K562 (cell line): ENCODE measurements around the gene SMOC2. TPM values are rescaled to one million over a fixed set of nuclear protein-coding genes. Genes with fewer than 3 reads are reported as not detected.

Experiments used
- ATAC-seq: fragments of 200-7000 bp; cut with Tn5 transposase; 3 replicates; pipeline ENCODE4 v1.9.1; 2020; ENCODE audit warnings: moderate library complexity
- Bru-seq: library from RNA; stranded (reverse); fragments of 400-500 nt; gene quantifications from one replicate; lab custom pipeline; 2021; lab: Mats Ljungman, UMichigan
- BruChase-seq, 2 experiments: library from RNA; stranded (reverse); fragments of 400-500 nt; gene quantifications; one replicate each; lab custom pipeline; 2021; lab: Mats Ljungman, UMichigan
- BruUV-seq: library from RNA; stranded (reverse); fragments of 400-500 nt; replicated peaks from 2 replicates; lab custom pipeline; 2021; lab: Mats Ljungman, UMichigan
- CTCF ChIA-PET: fragments of 300-600 bp; formaldehyde crosslinking; extraction: SDS; loops from one replicate; lab custom pipeline; 2021; ENCODE audit warnings: low intra/inter-chr PET ratio; lab: Yijun Ruan, JAX
- POLR2A ChIA-PET: fragments of 300-600, 350-650 bp; sonication (Branson Sonifier 250); formaldehyde crosslinking; extraction: SDS; loops from one replicate; lab custom pipeline; 2021; ENCODE audit warnings: antibody characterized with exemption, inconsistent platforms; lab: Yijun Ruan, JAX
- DNase-seq, 4 experiments: peaks; one replicate each; pipeline versions ENCODE4 v3.0.0 to v3.0.0-alpha.2; 2011 to 2018; ENCODE audit warnings: low spot score in 3 of 4, mixed read lengths in 3 of 4; ENCODE audit errors: extremely low read depth in 1 of 4
- FAIRE-seq: peaks from 2 replicates; lab custom pipeline; 2011; peaks lifted over from hg19 to GRCh38; lab: Jason Lieb, UNC
- H2AFZ ChIP-seq: 2 replicates; pipeline ENCODE4 v1.6.0; 2011; ENCODE audit warnings: low read depth, low read length, control low read depth, inconsistent platforms
- H3K27ac ChIP-seq: fragments of 200-600 bp; 3 replicates; pipeline ENCODE4 v1.8.0; 2011; ENCODE audit warnings: low read depth, mild to moderate bottlenecking, control low read depth, inconsistent platforms, low read length, moderate library complexity, mixed read lengths; ENCODE audit errors: extremely low read depth
- H3K27me3 ChIP-seq, 2 experiments: fragments of 300-600 bp in 1 of 2; 2 replicates in 1 of 2; 3 replicates in 1 of 2; pipeline versions ENCODE4 v1.6.0 to v1.8.0; 2011; ENCODE audit warnings: inconsistent platforms in 2 of 2, low read length in 2 of 2, mild to moderate bottlenecking in 1 of 2, mixed read lengths in 1 of 2, moderate library complexity in 1 of 2; ENCODE audit not compliant: control insufficient read depth in 2 of 2, insufficient read depth in 2 of 2
- H3K36me3 ChIP-seq: fragments of 300-600 bp; 3 replicates; pipeline ENCODE4 v1.8.0; 2011; ENCODE audit warnings: mild to moderate bottlenecking, low read length, inconsistent platforms; ENCODE audit not compliant: control insufficient read depth, insufficient read depth
- H3K4me1 ChIP-seq, 2 experiments: fragments of 200-600 bp in 1 of 2; replicated peaks in 1 of 2; 2 replicates in 1 of 2; 3 replicates in 1 of 2; pipeline versions ENCODE4 v1.5.1 to v1.8.0; 2011; ENCODE audit warnings: inconsistent platforms in 2 of 2, low read length in 2 of 2, mild to moderate bottlenecking in 1 of 2, mixed read lengths in 1 of 2, moderate library complexity in 1 of 2; ENCODE audit not compliant: control insufficient read depth in 2 of 2, insufficient read depth in 2 of 2
- H3K4me2 ChIP-seq: 2 replicates; pipeline ENCODE4 v1.6.1; 2011; ENCODE audit warnings: low read length, control low read depth, inconsistent platforms, mixed read lengths; ENCODE audit not compliant: insufficient read depth
- H3K4me3 ChIP-seq: fragments of 200-600 bp; sonication (generic), shearing (Covaris generic); 2 replicates; pipeline ENCODE4 v1.5.1; 2016; ENCODE audit warnings: control low read depth, inconsistent platforms
- H3K79me2 ChIP-seq: fragments of 200-600 bp; 3 replicates; pipeline ENCODE4 v1.8.0; 2011; ENCODE audit warnings: low read length, inconsistent platforms; ENCODE audit not compliant: control insufficient read depth, insufficient read depth
- H3K9ac ChIP-seq, 2 experiments: 2 replicates each; pipeline versions ENCODE4 v1.6.0 to v1.6.1; 2011; ENCODE audit warnings: low read depth in 2 of 2, low read length in 2 of 2, control low read depth in 1 of 2, inconsistent platforms in 1 of 2, mild to moderate bottlenecking in 1 of 2, mixed read lengths in 1 of 2; ENCODE audit not compliant: insufficient read depth in 1 of 2
- H3K9me1 ChIP-seq: one replicate; pipeline ENCODE4 v1.6.0; 2011; ENCODE audit warnings: inconsistent platforms, mild to moderate bottlenecking, low read length, moderate library complexity; ENCODE audit not compliant: control insufficient read depth, insufficient read depth
- H3K9me3 ChIP-seq: replicated peaks from 2 replicates; pipeline ENCODE4 v1.5.1; 2011; ENCODE audit warnings: low read depth, low read length, inconsistent platforms; ENCODE audit not compliant: control insufficient read depth, insufficient read depth
- H4K20me1 ChIP-seq: replicated peaks from 2 replicates; pipeline ENCODE4 v1.6.1; 2011; ENCODE audit warnings: low read length, inconsistent platforms, mixed read lengths; ENCODE audit not compliant: control insufficient read depth, insufficient read depth
- ELK1 ChIP-seq: sonication (generic); formaldehyde crosslinking; IDR thresholded peaks from 2 replicates; pipeline ENCODE4 v1.8.1; 2022; ENCODE audit warnings: missing genetic modification reagents
- SIX5 ChIP-seq, 2 experiments: IDR thresholded peaks; 2 replicates each; pipeline ENCODE4 v1.6.1; 2011; ENCODE audit warnings: low read length in 2 of 2, borderline replicate concordance in 1 of 2, low read depth in 1 of 2, mild to moderate bottlenecking in 1 of 2, moderate library complexity in 1 of 2; ENCODE audit not compliant: insufficient read depth in 1 of 2
- SLC30A9 ChIP-seq: fragments of 250-450 bp; sonication (Bioruptor Pico); IDR thresholded peaks from 2 replicates; pipeline ENCODE4 v1.8.0; 2022; ENCODE audit warnings: mild to moderate bottlenecking, moderate library complexity
- WGBS: fragments of 100-300 bp; shearing (Covaris generic); methylation state at CpG from one replicate; pipeline ENCODE4 v1.1.6; 2016; ENCODE audit warnings: low coverage, mixed read lengths; ENCODE audit not compliant: insufficient coverage; ENCODE audit errors: missing lambda C conversion rate; 5-methylcytosine and 5-hydroxymethylcytosine counted together
- in situ Hi-C: fragments of 300-500 bp; cut with MboI; formaldehyde crosslinking; loops from 4 replicates; pipeline ENCODE4 v1.15.0; 2018; ENCODE audit warnings: inconsistent platforms, mixed read lengths
- intact Hi-C: fragments of 100-400 bp; cut with micrococcal nuclease; formaldehyde crosslinking; loops from 2 replicates; pipeline ENCODE4 v1.14.2; 2022
- long read RNA-seq, 3 experiments: library from polyadenylated mRNA in 2 of 3; library from RNA in 1 of 3; unstranded in 2 of 3; stranded (forward) in 1 of 3; transcript quantifications; one replicate each; pipeline ENCODE4 v2.0.0, GENCODE V29; 2019 to 2022
- polyA minus RNA-seq, 3 experiments: library from RNA; depleted of rRNA, polyadenylated mRNA; stranded (reverse); fragments of >200 nt; gene quantifications; 2 replicates each; pipeline ENCODE4 v1.2.3, GENCODE V29; 2011
- polyA plus RNA-seq, 8 experiments: library from polyadenylated mRNA; depleted of rRNA in 4 of 8; stranded (reverse) in 5 of 8; unstranded in 3 of 8; fragments of >200 nt; fragmentation: Nextera tagmentation in 2 of 8; fragmentation: Illumina TruSeq in 1 of 8; extraction: Ambion mirVana in 2 of 8; extraction: Trizol in 1 of 8; gene quantifications; 2 replicates each; pipeline versions ENCODE4 v1.2.1 to v1.2.3, GENCODE V29; 2011 to 2014; ENCODE audit warnings: inconsistent platforms in 1 of 8, missing spikeins in 1 of 8
- total RNA-seq, 7 experiments: library from RNA; depleted of rRNA in 6 of 7; stranded (reverse); fragments of >200 nt in 6 of 7; fragmentation: Illumina TruSeq in 2 of 7; extraction: Trizol in 2 of 7; gene quantifications; 2 replicates each; pipeline versions ENCODE4 v1.2.1 to v1.2.3, GENCODE V29; 2011 to 2021; ENCODE audit warnings: low replicate concordance in 1 of 7

The SMOC2 gene
- total RNA-seq (2011; cell fraction: chromatin; rRNA removed; ENCODE audit: low replicate concordance): 4.8 and 6.8 TPM in 2 replicates
- total RNA-seq (2011; cell fraction: nucleolus; rRNA removed): 2.4 and 2.7 TPM in 2 replicates
- 4.8 and 5.4 TPM in 2 replicates for total RNA-seq (2011; cell fraction: nucleoplasm; rRNA removed)
- total RNA-seq (2014; rRNA removed) (0.45 and 1.0 TPM in 2 replicates), total RNA-seq (2014; rRNA removed; fragmentation: Illumina TruSeq; extraction: Trizol) (1.1 TPM in 2 replicates), total RNA-seq (2015; rRNA removed; fragmentation: Illumina TruSeq; extraction: Trizol) (1.3 and 1.5 TPM in 2 replicates), total RNA-seq (2021) (1.2 and 1.7 TPM in 2 replicates), polyA plus RNA-seq (2011; rRNA removed) (2.3 and 2.9 TPM in 2 replicates), polyA plus RNA-seq (2014; fragmentation: Illumina TruSeq; extraction: Trizol) (1.5 and 1.6 TPM in 2 replicates), polyA plus RNA-seq (2014; fragmentation: Nextera tagmentation; extraction: Ambion mirVana) (under 1 TPM; 0.62 to 0.84 TPM), polyA plus RNA-seq (2014; rRNA removed) (1.0 and 1.1 TPM in 2 replicates), polyA minus RNA-seq (2011; rRNA and poly(A)+ RNA removed) (0.70 and 1.2 TPM in 2 replicates), Bru-seq, nascent RNA (percentile 51 among the genes with signal in this experiment), BruChase-seq, experiment 1, labeled RNA remaining after a 2-hour chase (percentile 50 among the genes with signal in this experiment), BruChase-seq, experiment 2, labeled RNA remaining after a 6-hour chase (percentile 49 among the genes with signal in this experiment)
- 1.3 and 1.9 TPM in 2 replicates for polyA plus RNA-seq (2011; cell fraction: cytosol; rRNA removed)
- polyA plus RNA-seq (2011; cell fraction: nucleus; rRNA removed): 8.1 and 8.5 TPM in 2 replicates
- polyA plus RNA-seq (2012): 1.1 and 1.8 TPM in 2 replicates
- polyA minus RNA-seq (2011; cell fraction: cytosol; rRNA and poly(A)+ RNA removed): 0.38 and 1.0 TPM in 2 replicates
- 1.8 and 3.6 TPM in 2 replicates for polyA minus RNA-seq (2011; cell fraction: nucleus; rRNA and poly(A)+ RNA removed)
- long read RNA-seq, experiment 1, partial matches to known transcripts: 2 of 4 reads
- long read RNA-seq, experiment 1, other reads (novel, unspliced or antisense): 2 of 4 reads
- long read RNA-seq, experiment 2, partial matches to known transcripts: 1 of 3 reads
- long read RNA-seq, experiment 2, other reads (novel, unspliced or antisense): 2 of 3 reads
- long read RNA-seq, experiment 3: 0 reads

GRCh38 chr6:168440520-168441433 is at the start of gene SMOC2:
TSS of gene SMOC2 (plus strand) at chr6:168441184. CDS start at chr6:168441371, 187 bp downstream.
- intact Hi-C loops: no loop called here
- BruUV-seq: no TSS peak
- 35% methylated on average over 36 of the region's 81 CpGs for WGBS
- Histone ChIP-seq H3K36me3 (no peaks in the 10 kb centered on the region), H2AFZ (no peak within 1 kb of the TSS), H3K4me2 (no peak within 1 kb of the TSS), H3K4me3 (no peak within 1 kb of the TSS), H4K20me1 (no peaks in the 10 kb centered on the region; the same call in none of the 2 replicates), H3K27ac (no peak within 1 kb of the TSS), H3K4me1 (peaks cover 0 to 13% of the 10 kb centered on the region in 2 experiments; a peak in 1 of 5 replicates), H3K9me1 (no peaks in the 10 kb centered on the region), H3K9me3 (no peaks in the 10 kb centered on the region), H3K27me3 (peaks cover 10 to 26% of the 10 kb centered on the region in 2 experiments; a peak in 4 of 5 replicates), H3K9ac (no peak within 1 kb of the TSS), H3K79me2 (no peaks in the 10 kb centered on the region)
- TF ChIP-seq ELK1 (no peak), SIX5 (IDR thresholded peaks at IDR 0.05; ENCODE audit: borderline replicate concordance in 1 of 2, insufficient read depth in 1 of 2, low read depth in 1 of 2, low read length in 2 of 2) (no peak), SLC30A9 (CRISPR knock-in tag) (no peak)
- in situ Hi-C loops: no loop called here
- ChIA-PET POLR2A (no interaction called here), CTCF (no interaction called here)
- FAIRE-seq (no peak), ATAC-seq (no peak), DNase-seq (no peak)
